NCI-H1092 (cell line): ENCODE data around the gene EPS8.
"Not testable (repeated sequence)": the region's sequence is repeated elsewhere in the genome, so short reads cannot be mapped to it uniquely, and the experiment has no call there.

Experiments
- DNase-seq: peaks from one replicate; lab custom pipeline; 2025; lab: John Stamatoyannopoulos, UW

The EPS8 gene

GRCh38 chr12:15756822-15757221, 32.4 kb downstream of the EPS8 start:
- no peak for DNase-seq

DNA sequence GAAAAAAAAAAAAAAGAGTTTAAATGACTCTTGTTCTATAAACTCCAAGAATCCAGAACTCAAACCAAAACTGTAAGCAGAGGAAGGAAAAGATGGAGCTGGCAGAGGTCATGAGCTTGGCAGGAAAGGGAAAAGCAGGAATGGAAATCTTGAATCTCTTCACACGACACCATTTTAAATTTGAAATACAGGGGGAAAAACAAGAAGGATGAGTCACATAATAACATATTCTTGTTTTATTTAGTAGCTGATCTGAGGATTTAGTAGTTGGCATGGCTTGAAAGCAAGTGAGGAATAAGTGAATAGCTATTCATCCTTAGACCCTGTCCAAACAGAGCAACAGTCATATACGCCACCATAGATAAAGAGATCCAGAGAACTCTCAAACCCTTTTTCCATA, 35.0 kb downstream of the EPS8 start:
- DNase-seq, result no peak

DNA sequence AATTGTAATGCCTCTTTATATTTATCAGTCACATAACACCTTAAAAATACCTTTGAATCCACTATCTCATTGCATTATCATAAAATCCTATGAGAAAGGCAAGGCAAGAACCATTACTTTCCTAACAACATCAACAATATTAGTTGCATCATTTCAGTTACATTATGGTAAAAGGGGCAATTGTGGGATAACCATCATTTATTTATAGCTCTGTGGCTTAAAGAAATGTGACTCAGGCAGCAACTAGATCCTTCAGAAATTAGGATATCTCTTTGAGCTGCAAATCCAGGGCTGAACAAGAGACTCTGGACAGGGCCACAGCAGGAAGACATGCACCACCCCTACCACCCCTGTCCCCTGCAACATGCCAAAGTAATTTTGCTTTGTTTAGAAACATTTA, 36.4 kb downstream of the EPS8 start:
- no peak for DNase-seq

GRCh38 chr12:15751741-15752140, 37.4 kb downstream of the EPS8 start:
- DNase-seq, result no peak

DNA sequence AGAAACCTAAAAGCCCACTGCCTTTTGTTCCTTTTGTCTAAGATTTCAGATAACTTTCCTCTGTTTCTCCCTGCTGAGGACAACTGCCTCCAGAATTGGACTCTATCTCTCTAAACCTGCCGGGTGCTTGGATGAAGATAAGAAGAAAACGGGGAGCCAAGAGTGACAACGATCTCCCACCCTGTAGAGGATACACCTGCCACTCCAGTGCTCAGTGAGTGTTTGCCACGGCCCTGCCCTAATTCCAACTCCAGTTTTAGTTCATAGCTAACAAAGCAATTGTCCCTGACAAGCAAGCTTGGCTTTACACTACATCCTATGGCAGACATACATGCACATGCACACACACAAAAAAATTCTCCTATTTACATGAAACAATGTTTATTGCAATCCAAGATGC, 39.3 kb downstream of the EPS8 start:
- DNase-seq, result no peak

DNA sequence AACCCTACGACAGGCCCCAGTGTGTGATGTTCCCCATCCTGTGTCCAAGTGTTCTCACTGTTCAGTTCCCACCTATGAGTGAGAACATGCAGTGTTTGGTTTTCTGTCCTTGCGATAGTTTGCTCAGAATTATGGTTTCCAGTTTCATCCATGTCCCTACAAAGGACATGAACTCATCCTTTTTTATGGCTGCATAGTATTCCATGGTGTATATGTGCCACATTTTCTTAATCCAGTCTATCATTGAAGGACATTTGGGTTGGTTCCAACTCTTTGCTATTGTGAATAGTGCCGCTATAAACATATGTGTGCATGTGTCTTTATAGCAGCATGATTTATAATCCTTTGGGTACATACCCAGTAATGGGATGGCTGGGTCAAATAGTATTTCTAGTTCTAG, 47.3 kb downstream of the EPS8 start:
- DNase-seq, result not testable (repeated sequence)

- no peak for DNase-seq
These were observed 48.1 kb downstream of the EPS8 start for GRCh38 chr12:15741082-15741481.

DNA sequence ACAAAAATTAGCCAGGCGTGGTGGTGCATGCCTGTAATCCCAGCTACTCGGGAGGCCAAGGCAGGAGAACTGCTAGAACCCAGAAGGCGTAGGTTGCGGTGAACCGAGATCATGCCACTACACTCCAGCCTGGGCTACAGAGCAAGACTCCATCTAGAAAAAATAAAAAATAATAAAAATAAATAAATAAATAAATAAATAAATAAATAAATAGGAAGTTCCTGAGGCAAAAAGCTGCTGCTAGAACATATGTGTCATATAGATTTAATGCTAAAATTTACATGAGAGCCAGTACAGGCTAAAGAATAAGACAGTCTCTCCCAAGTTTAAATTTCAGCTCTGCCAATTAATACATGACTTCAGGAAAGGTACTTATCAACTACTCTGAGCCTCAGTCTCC, 48.8 kb downstream of the EPS8 start:
- not testable (repeated sequence) for DNase-seq

GRCh38 chr12:15738438-15739015, 50.7 kb downstream of the EPS8 start:
- DNase-seq, result no peak

DNA sequence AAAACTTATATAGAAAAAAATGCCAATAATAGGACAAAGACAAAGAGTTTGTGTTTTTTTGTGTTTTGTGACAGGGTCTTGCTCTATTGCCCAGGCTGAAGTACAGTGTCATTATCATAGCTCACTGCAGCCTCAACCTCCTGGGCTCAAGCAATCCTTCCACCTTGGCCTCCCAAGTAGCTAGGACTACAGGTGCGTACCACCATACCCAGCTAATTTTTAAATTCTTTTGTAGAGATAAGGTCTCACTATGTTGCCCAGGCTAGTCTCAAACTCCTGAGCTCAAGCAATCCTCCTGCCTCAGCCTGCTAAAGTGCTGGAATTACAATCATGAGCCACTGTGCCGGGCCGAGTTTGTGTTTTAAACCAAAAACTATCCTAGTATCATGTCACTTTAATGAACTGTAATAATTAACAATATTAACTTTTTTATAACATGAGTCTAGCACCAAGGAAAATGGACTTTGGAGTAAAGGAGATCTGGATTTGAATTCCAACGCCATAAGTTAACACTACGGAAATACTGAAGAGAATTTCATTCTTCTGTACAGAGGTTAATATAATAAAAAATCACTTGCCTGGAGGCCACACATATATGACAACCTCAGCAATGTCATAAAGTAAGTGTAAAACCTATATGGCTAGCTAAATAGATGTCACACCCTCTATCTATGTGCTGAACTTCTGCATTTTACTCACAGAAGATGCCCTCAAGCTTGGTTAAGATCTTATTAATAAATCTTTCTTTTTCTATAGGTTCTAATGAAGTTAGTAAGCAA, 53.2 kb downstream of the EPS8 start:
- no peak for DNase-seq

DNA sequence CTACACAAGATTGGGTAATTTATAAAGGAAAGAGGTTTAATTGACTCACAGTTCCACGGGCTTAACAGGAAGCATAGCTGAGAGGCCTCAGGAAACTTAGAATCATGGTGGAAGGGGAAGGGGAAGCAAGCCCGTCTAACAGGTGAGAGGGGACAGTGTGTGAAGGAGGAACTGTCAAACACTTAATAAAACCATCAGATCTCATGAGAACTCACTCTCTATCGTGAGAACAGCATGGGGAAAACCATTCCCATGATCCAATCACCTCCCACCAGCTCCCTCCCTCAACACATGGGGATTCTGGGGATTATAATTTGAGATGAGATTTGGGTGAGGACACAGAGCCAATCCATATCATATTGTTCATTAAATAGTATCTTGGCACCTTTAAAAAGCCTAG, 56.1 kb downstream of the EPS8 start:
- DNase-seq, result no peak

GRCh38 chr12:15732341-15733061, 56.7 kb downstream of the EPS8 start:
- DNase-seq, result no peak

GRCh38 chr12:15731940-15732339, 57.2 kb downstream of the EPS8 start:
- no peak for DNase-seq

DNA sequence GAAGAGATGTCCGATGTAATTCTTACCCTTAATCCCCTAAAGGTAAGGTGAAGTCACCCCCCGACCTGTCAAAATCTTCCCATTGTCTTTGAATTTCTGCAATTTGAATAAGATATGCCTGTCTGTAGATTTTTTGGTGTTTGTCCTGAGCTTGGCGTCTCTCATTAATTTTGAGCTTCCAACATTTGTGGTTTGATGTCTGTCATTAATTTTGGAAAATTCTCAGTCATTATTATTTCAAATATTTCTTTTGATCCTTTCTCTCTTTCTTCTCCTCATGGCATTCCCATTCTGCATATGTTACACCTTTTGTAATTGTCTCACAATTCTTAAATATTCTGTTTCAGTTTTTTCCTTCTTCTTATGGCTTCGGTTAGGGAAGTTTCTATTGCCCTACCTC, 60.1 kb downstream of the EPS8 start:
- DNase-seq, result no peak

DNA sequence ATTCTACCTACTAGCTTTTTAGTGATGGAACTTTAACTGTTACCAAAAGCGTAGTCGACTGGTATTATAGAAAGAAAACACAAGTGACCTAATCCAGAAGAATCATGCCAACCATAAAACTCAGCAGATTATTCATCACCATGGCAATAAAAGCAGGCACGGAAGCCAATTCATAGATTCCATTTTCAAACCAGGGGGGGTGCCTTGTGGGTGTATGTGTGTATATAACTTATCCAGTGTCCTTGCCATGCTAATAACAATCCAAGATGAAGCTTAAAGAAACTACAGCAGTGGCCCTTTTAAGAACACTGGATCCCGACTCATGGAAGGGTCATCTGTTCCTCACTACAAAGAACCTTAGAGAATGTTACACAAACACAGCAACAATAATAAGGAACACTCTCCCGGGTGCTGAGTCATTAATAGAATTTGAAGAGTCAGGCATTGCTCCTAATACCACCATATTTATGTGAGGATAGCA, 61.0 kb downstream of the EPS8 start:
- DNase-seq, result no peak

- DNase-seq, result no peak
These were observed 62.4 kb downstream of the EPS8 start for GRCh38 chr12:15726878-15727150.

DNA sequence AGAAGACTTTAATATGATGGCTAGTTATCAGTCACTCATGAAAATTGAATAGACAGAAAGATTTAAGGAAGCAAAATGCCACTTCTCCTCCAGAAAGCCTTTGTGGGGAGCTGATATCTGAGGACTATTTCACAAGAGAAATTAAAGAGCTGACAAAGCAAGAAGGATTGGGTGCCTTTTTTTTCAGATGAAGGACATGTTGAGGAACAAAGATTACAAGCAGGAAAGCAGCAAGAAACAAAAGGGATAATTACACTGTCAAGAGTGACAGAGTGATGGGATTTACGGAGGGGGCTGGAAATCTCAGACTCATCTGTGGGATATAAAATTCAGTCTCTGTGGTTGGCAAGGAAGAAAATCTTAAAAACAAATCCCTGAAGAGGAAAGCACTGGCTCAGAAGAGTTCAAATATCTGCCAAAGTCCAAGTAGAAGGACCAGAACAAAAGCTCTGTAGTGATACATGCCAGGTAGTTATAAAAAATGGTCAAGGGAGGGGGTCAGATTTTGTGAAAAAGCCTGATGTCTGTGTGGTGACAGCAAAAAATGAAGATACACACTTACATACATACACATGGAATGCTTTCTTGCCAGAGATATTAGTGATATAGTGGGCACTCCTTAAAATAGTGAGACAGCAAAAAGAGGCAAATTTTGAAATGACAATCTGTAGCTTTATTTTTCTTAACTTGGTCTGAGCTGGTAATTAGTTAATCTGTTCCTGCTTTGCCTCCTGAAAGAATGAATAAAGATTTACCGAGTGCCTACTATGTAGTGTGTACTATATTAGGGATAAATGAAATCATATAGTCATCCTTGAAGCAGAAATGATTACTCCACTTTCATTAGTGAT, 62.9 kb downstream of the EPS8 start:
- DNase-seq, result no peak

DNA sequence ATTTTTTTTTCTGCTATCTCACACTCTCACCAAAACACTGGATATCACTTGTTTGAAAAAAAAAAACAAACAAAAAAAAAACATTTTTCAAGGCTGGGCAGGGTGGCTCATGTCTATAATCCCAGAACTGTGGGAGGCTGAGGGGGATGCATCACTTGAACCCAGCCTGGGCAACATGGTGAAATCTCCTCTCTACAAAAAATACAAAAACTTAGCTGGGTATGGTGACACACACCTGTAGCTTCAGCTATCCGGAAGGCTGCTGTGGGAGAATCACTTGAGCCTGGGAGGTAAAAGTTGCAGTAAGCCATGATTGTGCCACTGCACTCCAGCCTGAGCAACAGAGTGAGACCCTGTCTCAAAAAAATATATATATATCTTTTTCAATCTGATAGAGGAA, 66.2 kb downstream of the EPS8 start:
- DNase-seq, result no peak

DNA sequence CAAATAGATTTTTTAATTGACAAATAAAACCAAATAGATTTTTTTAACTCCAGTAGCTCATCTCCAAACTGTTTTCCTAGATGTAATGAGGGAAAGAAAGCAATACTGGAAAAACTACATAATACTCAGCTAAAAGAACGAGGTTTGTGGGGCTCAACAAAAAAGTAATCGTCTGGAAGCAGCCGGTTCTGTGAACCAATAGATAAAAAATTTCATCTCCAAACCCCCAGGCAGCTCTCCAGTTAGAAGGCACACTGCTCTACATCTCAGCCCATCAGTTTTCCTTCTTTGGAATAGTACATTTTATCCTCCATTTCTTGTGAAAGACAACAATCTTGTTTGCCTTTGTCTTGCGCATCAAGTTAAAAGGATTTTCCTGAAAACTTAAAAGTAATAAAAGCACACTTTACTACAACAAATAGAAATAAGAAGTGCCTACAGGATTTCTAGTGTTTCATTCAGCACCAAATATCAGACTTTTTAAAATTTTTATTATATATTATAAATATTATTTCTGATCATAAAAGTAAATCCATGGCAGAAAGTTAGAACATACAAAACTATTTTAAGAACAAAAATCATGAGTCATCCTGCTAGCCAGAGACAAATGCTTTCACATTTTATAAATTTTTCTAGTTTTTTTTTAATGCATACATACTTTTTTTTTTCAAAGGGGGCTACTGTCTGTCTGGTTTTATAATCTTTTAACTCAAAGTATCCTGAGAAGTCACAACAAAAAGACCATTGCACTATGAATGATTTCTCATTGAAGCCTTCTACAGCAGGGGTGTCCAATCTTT, 67.7 kb downstream of the EPS8 start:
- no peak for DNase-seq

DNA sequence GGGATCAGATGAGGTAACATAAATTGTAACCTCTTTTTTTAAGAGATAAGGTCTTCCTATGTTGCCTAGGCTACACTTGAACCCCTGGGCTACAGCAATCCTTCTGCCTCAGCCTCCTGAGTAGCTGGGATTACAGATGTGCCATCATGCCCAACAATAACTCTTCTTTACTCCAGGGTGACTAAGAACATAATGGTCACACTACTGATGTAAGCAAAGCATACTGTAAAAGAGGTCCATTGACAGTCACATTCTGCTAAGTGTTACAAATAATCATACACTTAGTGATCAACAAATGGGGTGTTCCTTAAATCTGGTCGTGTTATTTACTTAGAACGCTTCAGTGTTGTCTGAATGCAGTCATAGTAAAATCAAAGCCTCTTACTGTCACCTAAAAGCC, 68.9 kb downstream of the EPS8 start:
- no peak for DNase-seq

DNA sequence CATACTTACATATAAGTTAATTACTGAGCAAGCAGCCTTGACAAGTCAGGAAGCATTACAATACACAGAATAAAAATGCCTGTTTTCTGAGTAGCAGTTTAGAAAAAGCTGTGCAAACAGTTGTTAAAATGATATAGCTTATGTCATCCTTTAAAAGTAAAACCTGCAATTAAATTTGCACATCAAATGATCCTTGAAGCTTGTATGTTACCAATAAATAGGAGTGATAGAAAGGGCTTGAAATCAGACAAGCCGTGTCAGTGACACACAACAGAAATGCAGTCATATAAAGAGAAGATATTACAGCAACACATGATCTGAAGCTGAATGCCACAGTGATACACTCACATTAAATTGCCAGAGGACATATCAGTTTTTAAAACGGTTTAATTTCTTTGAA, 70.0 kb downstream of the EPS8 start:
- no peak for DNase-seq
